ENCODE data around the gene BSN. TPM values are rescaled to one million over a fixed set of nuclear protein-coding genes. Genes with fewer than 3 reads are reported as not detected.

BSN gene
- total and polyA plus RNA-seq, 2 of the 4 experiments (the other 2 are of a cell fraction) = under 0.01 to 0.03 TPM

DNA sequence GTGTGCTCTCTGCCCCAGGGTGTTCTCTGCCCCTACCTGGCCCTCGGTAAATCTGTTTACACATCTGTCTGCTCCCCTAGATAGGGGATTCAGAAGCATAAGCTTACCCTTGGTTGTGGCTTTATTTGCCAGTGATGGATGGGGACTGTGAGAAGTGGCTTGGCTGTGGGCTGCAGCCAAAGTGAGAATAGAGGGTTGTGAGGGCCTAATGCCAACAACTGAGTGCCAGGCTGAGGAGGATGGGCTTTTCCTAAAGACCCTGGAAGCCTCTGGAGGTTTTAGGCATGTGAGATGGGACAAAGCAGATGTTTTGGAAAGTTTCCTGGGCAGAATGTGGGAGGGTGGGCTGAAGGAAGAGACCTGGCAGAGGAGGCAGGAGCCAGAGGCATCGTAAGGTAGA, 104.4 kb downstream of the BSN start:
- H3K56ac ChIP-seq (ENCODE audit: extremely low read depth, insufficient read depth, low read length) = no peak overlapping the region
- no peak overlapping the region for H2AK5ac ChIP-seq (ENCODE audit: low read depth, low read length)
- H3K4me2 ChIP-seq (ENCODE audit: low read depth, low read length) = no peak overlapping the region
- H3K18ac ChIP-seq (ENCODE audit: low read depth, low read length) = no peak overlapping the region
- no peak overlapping the region for H4K8ac ChIP-seq (ENCODE audit: low read depth in 2 of 2, low read length in 2 of 2)
- H2BK20ac ChIP-seq (ENCODE audit: low read depth, low read length) = no peak overlapping the region
- DNase-seq (no peak), ATAC-seq (ENCODE audit: low read depth) (no peak)
- no TSS peak for BruUV-seq (replicated peaks)
- no peaks in the 10 kb centered on the region for H3K9me3 ChIP-seq (ENCODE audit: control insufficient read depth, insufficient read depth, low read length)
- no peak overlapping the region for H4K5ac ChIP-seq (ENCODE audit: low read depth, low read length)
- dilution Hi-C loops (cut with HindIII; ENCODE audit: low sequenced_read_pairs, unreplicated experiment) = no loop called here
- H3K4me1 ChIP-seq (ENCODE audit: control insufficient read depth, insufficient read depth, low read length) = no peaks in the 10 kb centered on the region
- H3K27ac ChIP-seq (ENCODE audit: insufficient read depth, low read length) = no peak overlapping the region
- no peak overlapping the region for H2BK120ac ChIP-seq (ENCODE audit: low read depth, low read length)
- H3K23ac ChIP-seq (ENCODE audit: low read depth, low read length) = no peak overlapping the region
- POLR2A ChIA-PET (ENCODE audit: unreplicated experiment) = no interaction called here
- TF ChIP-seq NFE2L2 (IDR thresholded peaks at IDR 0.05; ENCODE audit: low read depth, low read length) = no peak
- TF ChIP-seq, protein P1, sequence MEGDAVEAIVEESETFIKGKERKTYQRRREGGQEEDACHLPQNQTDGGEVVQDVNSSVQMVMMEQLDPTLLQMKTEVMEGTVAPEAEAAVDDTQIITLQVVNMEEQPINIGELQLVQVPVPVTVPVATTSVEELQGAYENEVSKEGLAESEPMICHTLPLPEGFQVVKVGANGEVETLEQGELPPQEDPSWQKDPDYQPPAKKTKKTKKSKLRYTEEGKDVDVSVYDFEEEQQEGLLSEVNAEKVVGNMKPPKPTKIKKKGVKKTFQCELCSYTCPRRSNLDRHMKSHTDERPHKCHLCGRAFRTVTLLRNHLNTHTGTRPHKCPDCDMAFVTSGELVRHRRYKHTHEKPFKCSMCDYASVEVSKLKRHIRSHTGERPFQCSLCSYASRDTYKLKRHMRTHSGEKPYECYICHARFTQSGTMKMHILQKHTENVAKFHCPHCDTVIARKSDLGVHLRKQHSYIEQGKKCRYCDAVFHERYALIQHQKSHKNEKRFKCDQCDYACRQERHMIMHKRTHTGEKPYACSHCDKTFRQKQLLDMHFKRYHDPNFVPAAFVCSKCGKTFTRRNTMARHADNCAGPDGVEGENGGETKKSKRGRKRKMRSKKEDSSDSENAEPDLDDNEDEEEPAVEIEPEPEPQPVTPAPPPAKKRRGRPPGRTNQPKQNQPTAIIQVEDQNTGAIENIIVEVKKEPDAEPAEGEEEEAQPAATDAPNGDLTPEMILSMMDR (conservative IDR thresholded peaks at IDR 0.05; ENCODE audit: low read depth, low read length) = no peak
- no peak for TF ChIP-seq CHD1 (IDR thresholded peaks at IDR 0.05; ENCODE audit: low read depth, low read length)
- TF ChIP-seq SMC3 (IDR thresholded peaks at IDR 0.05; ENCODE audit: low read depth, low read length) = no peak
- no peak for TF ChIP-seq CEBPB (IDR thresholded peaks at IDR 0.05; ENCODE audit: low read depth, low read length)
- TF ChIP-seq, protein P2, sequence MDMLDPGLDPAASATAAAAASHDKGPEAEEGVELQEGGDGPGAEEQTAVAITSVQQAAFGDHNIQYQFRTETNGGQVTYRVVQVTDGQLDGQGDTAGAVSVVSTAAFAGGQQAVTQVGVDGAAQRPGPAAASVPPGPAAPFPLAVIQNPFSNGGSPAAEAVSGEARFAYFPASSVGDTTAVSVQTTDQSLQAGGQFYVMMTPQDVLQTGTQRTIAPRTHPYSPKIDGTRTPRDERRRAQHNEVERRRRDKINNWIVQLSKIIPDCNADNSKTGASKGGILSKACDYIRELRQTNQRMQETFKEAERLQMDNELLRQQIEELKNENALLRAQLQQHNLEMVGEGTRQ (IDR thresholded peaks at IDR 0.05; ENCODE audit: low read depth, low read length) = no peak
- TF ChIP-seq POLR2A (IDR thresholded peaks at IDR 0.05; ENCODE audit: low read depth, low read length) = no peak
- TF ChIP-seq, protein P3, sequence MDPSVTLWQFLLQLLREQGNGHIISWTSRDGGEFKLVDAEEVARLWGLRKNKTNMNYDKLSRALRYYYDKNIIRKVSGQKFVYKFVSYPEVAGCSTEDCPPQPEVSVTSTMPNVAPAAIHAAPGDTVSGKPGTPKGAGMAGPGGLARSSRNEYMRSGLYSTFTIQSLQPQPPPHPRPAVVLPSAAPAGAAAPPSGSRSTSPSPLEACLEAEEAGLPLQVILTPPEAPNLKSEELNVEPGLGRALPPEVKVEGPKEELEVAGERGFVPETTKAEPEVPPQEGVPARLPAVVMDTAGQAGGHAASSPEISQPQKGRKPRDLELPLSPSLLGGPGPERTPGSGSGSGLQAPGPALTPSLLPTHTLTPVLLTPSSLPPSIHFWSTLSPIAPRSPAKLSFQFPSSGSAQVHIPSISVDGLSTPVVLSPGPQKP (IDR thresholded peaks at IDR 0.05; ENCODE audit: borderline replicate concordance, low read depth, low read length) = no peak
- no peak for TF ChIP-seq MXI1 (IDR thresholded peaks at IDR 0.05; ENCODE audit: borderline replicate concordance, low read depth, low read length)
- TF ChIP-seq FOS (IDR thresholded peaks at IDR 0.05; ENCODE audit: low read depth, low read length) = no peak
- TF ChIP-seq MAFK (IDR thresholded peaks at IDR 0.05; ENCODE audit: low read depth, low read length) = no peak
- TF ChIP-seq RCOR1 (IDR thresholded peaks at IDR 0.05; ENCODE audit: insufficient replicate concordance, low read length) = no peak
- TF ChIP-seq RAD21 (IDR thresholded peaks at IDR 0.05; ENCODE audit: low read length) = no peak
- TF ChIP-seq BHLHE40 (IDR thresholded peaks at IDR 0.05; ENCODE audit: low read depth, low read length) = no peak
- no peak for TF ChIP-seq MAZ (IDR thresholded peaks at IDR 0.05; ENCODE audit: borderline replicate concordance, low read depth, low read length)
- no peak for TF ChIP-seq RFX5 (IDR thresholded peaks at IDR 0.05; ENCODE audit: low read depth, low read length)
- no peak overlapping the region for H2BK15ac ChIP-seq (ENCODE audit: low read depth, low read length)
- H3K27me3 ChIP-seq (ENCODE audit: control insufficient read depth, insufficient read depth, low read length) = peaks cover 42% of the 10 kb centered on the region
- in situ Hi-C loops (cut with MboI; ENCODE audit: low sequenced_read_pairs) = no loop called here
- no peaks in the 10 kb centered on the region for H3K9me1 ChIP-seq (ENCODE audit: insufficient read depth, low read length)
- no peak overlapping the region for H3K14ac ChIP-seq (replicated peaks; ENCODE audit: low read depth, low read length)
- H3K79me1 ChIP-seq (ENCODE audit: low read depth in 1 of 2, low read length in 2 of 2) = no peaks in the 10 kb centered on the region
- H2BK5ac ChIP-seq (ENCODE audit: low read depth, low read length, poor library complexity, severe bottlenecking) = no peak overlapping the region
- no peak overlapping the region for H4K91ac ChIP-seq (ENCODE audit: insufficient read depth, low read depth, low read length)
- intact Hi-C loops (cut with micrococcal nuclease) = no loop called here
- CTCF ChIA-PET = no interaction called here
- no peaks in the 10 kb centered on the region for H3K36me3 ChIP-seq (ENCODE audit: control insufficient read depth, insufficient read depth, low read length)
- H2AK9ac ChIP-seq (replicated peaks; ENCODE audit: low read depth, low read length, poor library complexity) = no peak overlapping the region
- no peaks in the 10 kb centered on the region for H4K20me1 ChIP-seq (ENCODE audit: insufficient read depth, low read length)
- no peak overlapping the region for H3K4ac ChIP-seq (ENCODE audit: low read depth, low read length)
- H3K4me3 ChIP-seq (ENCODE audit: insufficient read depth, low read depth, low read length) = no peak overlapping the region
- 40% methylated on average over 1 of the region's 2 CpGs; no CpG with 5 or more reads in 1 of the 2 experiments for WGBS, 2 experiments (ENCODE audit: extremely low coverage in 2 of 2, insufficient read length in 1 of 2)
- H3K9ac ChIP-seq (ENCODE audit: low read depth, low read length) = no peak overlapping the region
- no peak overlapping the region for H2AFZ ChIP-seq (replicated peaks; ENCODE audit: low read length, poor library complexity)

All from IMR-90 (cell line).